Measurements from ENCODE around the gene FNDC8. TPM values are rescaled to one million over a fixed set of nuclear protein-coding genes. Genes with fewer than 3 reads are reported as not detected.
A peak's percentile ranks its signal among the peaks of the same experiment; 100 is the strongest.

FNDC8 gene
- total and polyA plus RNA-seq, 2 of the 8 experiments (the other 6 are each of a cell fraction or from before 2014, with no cell fraction given), result not detected

GRCh38 chr17:35141681-35142466 is 20.5 kb downstream of the FNDC8 start, which contains the start of gene NLE1:
NLE1 (minus strand) TSS chr17:35142303; CDS start chr17:35142275, 28 bp downstream.
- Histone ChIP-seq H3K18ac (ENCODE audit: extremely low read depth, low read length) (peak within 1 kb of the TSS; percentile 83; the same call in 1 of the 2 replicates), H3K79me2 (ENCODE audit: control insufficient read depth in 1 of 2, insufficient read depth in 2 of 2, low read length in 2 of 2) (peaks cover 0 to 24% of the 10 kb centered on the region in 2 experiments; a peak in 3 of 4 replicates), H4K91ac (replicated peaks; ENCODE audit: insufficient read length, low read length) (peak within 1 kb of the TSS; percentile 96), H3K9me3 (ENCODE audit: insufficient read depth in 2 of 2, low read depth in 1 of 2, low read length in 1 of 2) (no peaks in the 10 kb centered on the region), H4K20me1 (replicated peaks in 1 of 2; ENCODE audit: control insufficient read depth in 1 of 2, insufficient read depth in 2 of 2, low read length in 2 of 2) (peaks cover 0 to 4% of the 10 kb centered on the region in 2 experiments), H4K5ac (ENCODE audit: insufficient read length, low read depth, low read length) (peak within 1 kb of the TSS; percentile 81), H3K79me1 (ENCODE audit: low read depth, low read length) (no peaks in the 10 kb centered on the region), H3K4me1 (replicated peaks in 1 of 4; ENCODE audit: control insufficient read depth in 3 of 4, insufficient read depth in 4 of 4, low read length in 3 of 4) (no peaks in the 10 kb centered on the region; a peak in 1 of 7 replicates), H3K4me3 (ENCODE audit: extremely low read depth in 1 of 4, insufficient read depth in 2 of 4, low read depth in 3 of 4, low read length in 4 of 4) (peak within 1 kb of the TSS; percentile 80 to 100 (median 92)), H2BK20ac (ENCODE audit: low read length) (no peak within 1 kb of the TSS), H2BK12ac (ENCODE audit: low read depth, low read length) (0 out of 2 replicates have a peak within 1 kb of the TSS, but pooled peaks have one; percentile 50), H3K4me2 (ENCODE audit: insufficient read depth in 1 of 2, low read depth in 2 of 2, low read length in 2 of 2) (peak within 1 kb of the TSS; percentile 83 to 85), H3K27me3 (replicated peaks in 1 of 4; ENCODE audit: control insufficient read depth in 3 of 4, extremely low read depth in 1 of 4, insufficient read depth in 3 of 4, low read length in 3 of 4) (no peaks in the 10 kb centered on the region), H2AFZ (ENCODE audit: low read length) (peak within 1 kb of the TSS; percentile 77; the same call in 1 of the 2 replicates), H3K23ac (ENCODE audit: insufficient read length) (no peak within 1 kb of the TSS), H3K9ac (replicated peaks in 1 of 4; ENCODE audit: extremely low read depth in 1 of 4, low read depth in 3 of 4, low read length in 3 of 4) (peak within 1 kb of the TSS; percentile 55 to 95 (median 86)), H3K14ac (ENCODE audit: insufficient read length) (no peak within 1 kb of the TSS), H3K56ac (replicated peaks; ENCODE audit: insufficient read length, low read depth, low read length) (peak within 1 kb of the TSS; percentile 74), H2BK120ac (replicated peaks; ENCODE audit: low read depth, low read length) (peak within 1 kb of the TSS; percentile 40), H3K23me2 (ENCODE audit: low read depth, low read length) (no peaks in the 10 kb centered on the region), H3K4ac (replicated peaks; ENCODE audit: insufficient read length, low read depth, low read length) (peak within 1 kb of the TSS; percentile 98), H3K27ac (ENCODE audit: low read depth, low read length) (peak within 1 kb of the TSS; percentile 16; the same call in 1 of the 2 replicates), H2BK15ac (ENCODE audit: low read length) (no peak within 1 kb of the TSS), H3K36me3 (ENCODE audit: control insufficient read depth in 2 of 4, insufficient read depth in 4 of 4, low read length in 3 of 4) (peaks cover 16 to 31% (median 28%) of the 10 kb centered on the region in 4 experiments), H2AK5ac (ENCODE audit: low read depth, low read length) (peak within 1 kb of the TSS; percentile 68; the same call in 1 of the 2 replicates), H4K8ac (ENCODE audit: extremely low read depth, insufficient read depth, low read length) (peak within 1 kb of the TSS; percentile 95), H2BK5ac (ENCODE audit: low read depth, low read length) (peak within 1 kb of the TSS; percentile 95; the same call in 1 of the 2 replicates)
- CTCF ChIA-PET (ENCODE audit: partially characterized antibody), result interaction anchor here (0.6 to 1.5 kb wide), 13 partner anchors 11 to 445 kb away, joined by 3 to 8 read pairs (median 3); partner anchors contain the start of genes AP2B1, FNDC8 and RAD51D
- 0% methylated on average over 43 of the region's 65 CpGs; no CpG with 5 or more reads in 1 of the 2 experiments for WGBS, 2 experiments (ENCODE audit: extremely low coverage in 1 of 2, insufficient coverage in 1 of 2, insufficient read length in 1 of 2, insufficient replicate concordance in 2 of 2, low coverage in 1 of 2, low lambda C conversion rate in 2 of 2, missing lambda C conversion rate in 1 of 2)
- FAIRE-seq (no peak), DNase-seq (ENCODE audit: low read depth in 1 of 2, low spot score in 2 of 2) (peak; percentile 66 to 98)
- POLR2A ChIA-PET (ENCODE audit: partially characterized antibody), result interaction anchor here (0.8 to 6.8 kb wide), 9 partner anchors 13 to 395 kb away, joined by 3 to 84 read pairs (median 5); partner anchors contain the start of genes RAD51D and SLFN12
- no peak for TF ChIP-seq RXRA (IDR thresholded peaks at IDR 0.05; ENCODE audit: insufficient read depth, low read depth, low read length)
- no peak for TF ChIP-seq CHD2 (IDR thresholded peaks at IDR 0.05; ENCODE audit: low read length)
- TF ChIP-seq CBX8 (IDR thresholded peaks at IDR 0.05; ENCODE audit: borderline replicate concordance, low read depth, low read length), result no peak
- no peak for TF ChIP-seq BCL11A (IDR thresholded peaks at IDR 0.05; ENCODE audit: low read depth in 2 of 2, low read length in 2 of 2)
- peak; percentile 48; the same call in 1 of the 2 replicates for TF ChIP-seq POLR2AphosphoS5 (IDR thresholded peaks at IDR 0.05; ENCODE audit: low read depth, low read length)
- peak; percentile 89 for TF ChIP-seq PHF8 (conservative IDR thresholded peaks at IDR 0.05; ENCODE audit: low read depth, low read length)
- no peak for TF ChIP-seq CTBP2 (IDR thresholded peaks at IDR 0.05; ENCODE audit: borderline replicate concordance, insufficient read depth, insufficient read length, low read length)
- peak; percentile 69 for TF ChIP-seq ASH2L (IDR thresholded peaks at IDR 0.05; ENCODE audit: low read length)
- TF ChIP-seq SRF (IDR thresholded peaks at IDR 0.05; ENCODE audit: low read depth, low read length), result 0 out of 2 replicates have a peak, but pooled peaks have one; percentile 13
- no peak for TF ChIP-seq ATF3 (IDR thresholded peaks at IDR 0.05; ENCODE audit: insufficient read depth, low read depth, low read length)
- TF ChIP-seq POLR2A (IDR thresholded peaks at IDR 0.05; ENCODE audit: control extremely low read depth in 1 of 2, low read depth in 2 of 2, low read length in 2 of 2), result peak in 1 of 2 experiments; percentile 77; a peak in 2 of 3 replicates
